SU-DHL-6 (cell line): Measurements from ENCODE around the gene NIF3L1.

Experiments
- EZH2phosphoT487 ChIP-seq: fragments of 200-600 bp; sonication (generic), shearing (Covaris generic); conservative IDR thresholded peaks from 2 replicates; pipeline ENCODE4 v1.6.1; 2018; ENCODE audit warnings: mild to moderate bottlenecking, antibody characterized with exemption, low read length, moderate library complexity, mixed read lengths
- TF ChIP-seq, protein P1 (sequence below): fragments of 200-600 bp; sonication (generic); IDR thresholded peaks from one replicate; pipeline ENCODE4 v1.5.1; 2017; ENCODE audit warnings: antibody characterized with exemption, mild to moderate bottlenecking, low read length, moderate library complexity; ENCODE audit not compliant: insufficient read depth, poor library complexity, severe bottlenecking

- TF ChIP-seq, protein P1, sequence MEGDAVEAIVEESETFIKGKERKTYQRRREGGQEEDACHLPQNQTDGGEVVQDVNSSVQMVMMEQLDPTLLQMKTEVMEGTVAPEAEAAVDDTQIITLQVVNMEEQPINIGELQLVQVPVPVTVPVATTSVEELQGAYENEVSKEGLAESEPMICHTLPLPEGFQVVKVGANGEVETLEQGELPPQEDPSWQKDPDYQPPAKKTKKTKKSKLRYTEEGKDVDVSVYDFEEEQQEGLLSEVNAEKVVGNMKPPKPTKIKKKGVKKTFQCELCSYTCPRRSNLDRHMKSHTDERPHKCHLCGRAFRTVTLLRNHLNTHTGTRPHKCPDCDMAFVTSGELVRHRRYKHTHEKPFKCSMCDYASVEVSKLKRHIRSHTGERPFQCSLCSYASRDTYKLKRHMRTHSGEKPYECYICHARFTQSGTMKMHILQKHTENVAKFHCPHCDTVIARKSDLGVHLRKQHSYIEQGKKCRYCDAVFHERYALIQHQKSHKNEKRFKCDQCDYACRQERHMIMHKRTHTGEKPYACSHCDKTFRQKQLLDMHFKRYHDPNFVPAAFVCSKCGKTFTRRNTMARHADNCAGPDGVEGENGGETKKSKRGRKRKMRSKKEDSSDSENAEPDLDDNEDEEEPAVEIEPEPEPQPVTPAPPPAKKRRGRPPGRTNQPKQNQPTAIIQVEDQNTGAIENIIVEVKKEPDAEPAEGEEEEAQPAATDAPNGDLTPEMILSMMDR = no peak
- TF ChIP-seq EZH2phosphoT487 = no peak
Measured at GRCh38 chr2:200950378-200950777, 61.2 kb downstream of the NIF3L1 start.
